Mesenteric fat pad (tissue), 1 donor: ENCODE measurements around the gene LINC01488. TPM values are rescaled to one million over a fixed set of nuclear protein-coding genes. Genes with fewer than 3 reads are reported as not detected.
A peak's percentile ranks its signal among the peaks of the same experiment; 100 is the strongest.

Source experiments
- DNase-seq: peaks from one replicate; pipeline ENCODE4 v3.0.0-alpha.2; 2020; ENCODE audit warnings: low spot score
- total RNA-seq: library from RNA; stranded (reverse); fragmentation: NEBNext Ultra II Directional; extraction: Animal tissue kit (Norgen Biotek cat#: 25700); gene quantifications from one replicate; pipeline ENCODE4 v1.2.1, GENCODE V29; 2021
- donor health status: DM: yes; HTN: yes; CAD: no.

The LINC01488 gene
- total RNA-seq, 1 donor from 2014 or later = not detected

DNA sequence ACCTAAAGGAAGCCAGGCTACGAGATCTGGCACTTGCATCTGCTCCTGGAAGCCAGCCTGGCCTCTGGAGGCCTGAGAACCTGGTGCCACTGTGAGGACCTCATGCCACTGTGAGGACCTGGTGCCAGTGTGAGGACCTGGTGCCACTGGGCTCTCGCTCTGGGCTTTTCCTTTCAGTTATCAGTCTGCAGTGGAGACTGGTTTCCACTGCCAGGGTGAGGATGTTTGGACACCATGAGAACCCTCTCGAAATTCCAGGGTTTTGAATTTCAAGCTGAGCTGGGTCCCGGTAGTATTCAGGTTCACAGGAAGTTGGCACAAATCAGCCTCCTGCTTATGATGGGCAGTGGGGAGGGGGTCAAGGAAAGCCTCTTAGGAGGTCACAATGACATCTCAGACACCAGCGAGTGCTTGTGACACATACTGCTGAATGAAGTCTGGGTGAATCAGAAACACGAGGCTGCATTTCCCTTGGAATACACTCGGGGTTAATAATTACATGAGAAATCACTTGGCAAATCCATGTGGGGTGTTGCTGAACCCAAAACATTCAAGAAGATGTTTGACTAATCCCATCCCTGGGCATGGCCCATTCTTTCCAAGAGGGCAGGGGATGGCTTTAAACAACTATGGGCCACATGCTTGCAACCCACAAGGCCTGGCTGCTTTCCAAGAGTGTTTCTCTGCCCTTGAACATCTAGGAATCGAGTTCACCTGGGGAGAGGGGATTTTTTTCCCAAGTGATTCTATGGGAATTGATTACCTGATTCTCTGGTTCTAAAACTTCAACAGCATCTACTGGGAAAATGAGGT lies 60.2 kb downstream of the LINC01488 start:
- peak; percentile 75 for DNase-seq

- DNase-seq = peak; percentile 76
Observed at GRCh38 chr11:69542314-69543168, 61.1 kb downstream of the LINC01488 start.

Other genes starting within 250 kb of the LINC01488 start
- 31.4 TPM for gene MYEOV, start 187.5 kb upstream of the LINC01488 start, total RNA-seq
- 788 TPM for gene CCND1, start 159.5 kb downstream of the LINC01488 start, total RNA-seq
- 19.2 TPM for gene LTO1, start 193.7 kb downstream of the LINC01488 start, total RNA-seq
- not detected for gene FGF19, start 222.4 kb downstream of the LINC01488 start, total RNA-seq